Osteoblast (primary cell): ENCODE results near the gene INTS11. TPM values are rescaled to one million over a fixed set of nuclear protein-coding genes. Genes with fewer than 3 reads are reported as not detected.

Experiments used
- DNase-seq: peaks from one replicate; pipeline ENCODE4 v3.0.0; 2011; ENCODE audit warnings: low spot score, mixed read lengths; ENCODE audit not compliant: insufficient read length; ENCODE audit errors: missing footprints
- H2AFZ ChIP-seq: 2 replicates; pipeline ENCODE4 v1.6.0; 2011; ENCODE audit warnings: mild to moderate bottlenecking, low read length
- H3K27ac ChIP-seq: 2 replicates; pipeline ENCODE4 v1.5.1; 2011; ENCODE audit warnings: mild to moderate bottlenecking, low read depth, low read length, moderate library complexity
- H3K27me3 ChIP-seq: 2 replicates; pipeline ENCODE4 v1.6.0; 2012; ENCODE audit warnings: mild to moderate bottlenecking, control low read depth, inconsistent platforms, low read length, moderate library complexity; ENCODE audit not compliant: insufficient read depth
- H3K36me3 ChIP-seq: 2 replicates; pipeline ENCODE4 v1.5.1; 2011; ENCODE audit warnings: mild to moderate bottlenecking, low read length, control low read depth, moderate library complexity; ENCODE audit not compliant: insufficient read depth
- H3K4me1 ChIP-seq: 2 replicates; pipeline ENCODE4 v1.5.1; 2011; ENCODE audit warnings: mild to moderate bottlenecking, low read length, control low read depth, moderate library complexity; ENCODE audit not compliant: insufficient read depth
- H3K4me2 ChIP-seq: 2 replicates; pipeline ENCODE4 v1.6.0; 2011; ENCODE audit warnings: mild to moderate bottlenecking, low read length; ENCODE audit not compliant: insufficient read depth
- H3K4me3 ChIP-seq: fragments of 200-600 bp; sonication (generic); 3 replicates; pipeline ENCODE4 v1.5.1; 2012; ENCODE audit warnings: mild to moderate bottlenecking, low read length, inconsistent platforms; ENCODE audit not compliant: insufficient read depth
- H3K79me2 ChIP-seq: 2 replicates; pipeline ENCODE4 v1.6.0; 2012; ENCODE audit warnings: mild to moderate bottlenecking, low read length, control low read depth, inconsistent platforms; ENCODE audit not compliant: insufficient read depth
- H3K9me3 ChIP-seq: 2 replicates; pipeline ENCODE4 v1.5.1; 2011; ENCODE audit warnings: low read depth, low read length, control low read depth
- H4K20me1 ChIP-seq: 2 replicates; pipeline ENCODE4 v1.6.0; 2012; ENCODE audit warnings: mild to moderate bottlenecking, low read length, control low read depth; ENCODE audit not compliant: insufficient read depth
- CTCF ChIP-seq: IDR thresholded peaks from 2 replicates; pipeline ENCODE4 v1.5.1; 2011; ENCODE audit warnings: mild to moderate bottlenecking, low read depth, low read length, moderate library complexity; ENCODE audit errors: extremely low read depth
- total RNA-seq: library from RNA; depleted of rRNA; stranded (reverse); fragments of >200 nt; gene quantifications from 2 replicates; pipeline ENCODE4 v1.2.3, GENCODE V29; 2012

INTS11 gene
- total RNA-seq, 1 donor, result 59.7 TPM

DNA sequence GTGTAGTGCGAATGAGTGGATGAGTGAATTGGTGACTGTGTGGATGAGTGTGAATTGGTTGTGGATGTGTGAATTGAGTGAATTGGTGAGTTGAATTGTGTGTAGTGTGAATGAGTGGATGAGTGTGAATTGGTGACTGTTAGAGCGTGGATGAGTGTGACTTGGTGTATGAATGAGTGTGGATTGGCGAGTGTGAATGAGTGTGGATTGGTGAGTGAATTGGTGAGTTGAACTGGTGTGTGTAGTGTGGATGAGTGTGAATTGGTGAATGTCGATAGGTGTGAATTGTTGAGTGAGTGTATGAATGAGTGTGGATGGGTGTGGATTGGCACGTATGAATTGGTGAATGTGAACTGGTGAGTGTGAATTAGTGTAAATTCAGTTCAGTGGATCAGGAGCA lies 42.9 kb upstream of the INTS11 start:
- Histone ChIP-seq H3K27ac (no peak overlapping the region), H3K4me3 (no peak overlapping the region), H2AFZ (no peak overlapping the region), H3K9me3 (peaks cover 4% of the 10 kb centered on the region), H3K79me2 (peaks cover 6% of the 10 kb centered on the region), H3K4me1 (peaks cover 16% of the 10 kb centered on the region), H3K27me3 (no peaks in the 10 kb centered on the region), H4K20me1 (peaks cover 9% of the 10 kb centered on the region), H3K36me3 (no peaks in the 10 kb centered on the region), H3K4me2 (no peak overlapping the region)
- no peak for TF ChIP-seq CTCF
- DNase-seq, result no peak

- Histone ChIP-seq H2AFZ (no peak overlapping the region), H3K27ac (no peak overlapping the region), H3K9me3 (peaks cover 4% of the 10 kb centered on the region), H3K27me3 (no peaks in the 10 kb centered on the region), H3K79me2 (peaks cover 1% of the 10 kb centered on the region), H3K4me3 (no peak overlapping the region), H3K4me2 (no peak overlapping the region), H4K20me1 (peaks cover 3% of the 10 kb centered on the region), H3K36me3 (no peaks in the 10 kb centered on the region), H3K4me1 (peaks cover 19% of the 10 kb centered on the region)
- TF ChIP-seq CTCF, result no peak
- DNase-seq, result no peak
Measured at GRCh38 chr1:1366699-1367066, 42.2 kb upstream of the INTS11 start.

DNA sequence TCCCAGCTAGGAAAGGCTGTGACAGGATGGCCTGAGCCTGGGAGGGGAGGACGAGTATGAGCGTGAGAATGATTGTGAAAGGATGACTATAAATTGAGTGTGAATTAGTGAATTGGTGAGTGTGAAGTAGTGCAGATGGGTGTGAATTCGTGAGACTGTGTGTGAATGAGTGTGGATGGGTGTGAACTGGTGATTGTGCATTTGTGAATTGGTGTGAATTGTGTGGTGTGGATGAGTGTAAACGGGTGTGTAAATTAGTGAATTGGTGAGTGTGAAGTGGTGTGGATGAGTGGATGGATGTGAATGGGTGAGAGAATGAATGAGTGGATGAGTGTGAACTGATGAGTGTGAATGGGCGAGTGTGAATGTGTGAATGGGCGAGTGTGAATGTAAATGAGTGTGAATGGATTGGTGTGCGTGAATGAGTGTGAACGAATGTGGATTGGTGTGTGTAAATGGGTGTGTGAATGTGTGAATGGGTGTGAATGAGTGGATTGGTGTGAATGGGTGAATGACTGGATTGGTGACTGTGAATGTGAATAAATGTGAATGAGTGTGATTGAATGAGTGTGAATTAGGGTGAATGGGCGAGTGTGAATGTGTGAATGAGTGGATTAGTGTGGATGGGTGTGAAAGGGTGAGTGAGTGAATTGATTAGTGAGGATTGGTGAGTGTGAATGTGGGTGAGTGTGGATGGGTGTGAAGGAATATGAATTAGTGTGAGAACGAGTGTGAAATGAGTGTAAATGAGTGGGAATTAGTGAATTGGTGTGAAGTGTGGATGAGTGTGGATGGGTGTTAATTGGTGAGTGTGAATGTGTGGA lies 41.6 kb upstream of the INTS11 start:
- H2AFZ ChIP-seq, result no peak overlapping the region
- TF ChIP-seq CTCF, result no peak
- no peaks in the 10 kb centered on the region for H3K27me3 ChIP-seq
- H3K36me3 ChIP-seq, result no peaks in the 10 kb centered on the region
- peaks cover 4% of the 10 kb centered on the region for H3K9me3 ChIP-seq
- no peak overlapping the region for H3K4me2 ChIP-seq
- no peak for DNase-seq
- peaks cover 4% of the 10 kb centered on the region for H3K79me2 ChIP-seq
- no peak overlapping the region for H3K27ac ChIP-seq
- peaks cover 19% of the 10 kb centered on the region for H3K4me1 ChIP-seq
- no peak overlapping the region for H3K4me3 ChIP-seq
- H4K20me1 ChIP-seq, result no peaks in the 10 kb centered on the region

DNA sequence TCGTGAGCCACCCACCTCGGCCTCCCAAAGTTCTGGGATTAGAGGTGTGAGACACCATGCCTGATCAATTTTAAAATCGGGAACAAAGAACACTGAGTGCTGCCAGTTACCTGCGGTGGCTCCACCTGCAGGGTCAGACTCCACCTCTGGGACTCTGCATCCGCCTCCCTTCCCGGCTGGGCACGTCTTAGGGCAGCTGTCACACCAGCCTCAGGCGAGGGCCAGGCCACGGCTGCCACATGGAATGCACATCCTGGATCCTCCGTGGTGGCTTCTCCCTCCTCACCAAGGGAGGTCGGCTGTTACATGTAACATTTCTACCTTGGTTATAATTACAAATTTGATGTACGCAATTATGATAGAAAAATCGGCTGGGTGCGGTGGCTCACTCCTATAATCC lies 39.8 kb upstream of the INTS11 start:
- H3K4me2 ChIP-seq, result no peak overlapping the region
- peaks cover 7% of the 10 kb centered on the region for H3K79me2 ChIP-seq
- peaks cover 4% of the 10 kb centered on the region for H3K9me3 ChIP-seq
- H3K27ac ChIP-seq, result no peak overlapping the region
- no peaks in the 10 kb centered on the region for H3K36me3 ChIP-seq
- no peak for TF ChIP-seq CTCF
- DNase-seq, result peak; percentile 32
- no peak overlapping the region for H3K4me3 ChIP-seq
- no peaks in the 10 kb centered on the region for H3K27me3 ChIP-seq
- no peak overlapping the region for H2AFZ ChIP-seq
- H4K20me1 ChIP-seq, result no peaks in the 10 kb centered on the region
- H3K4me1 ChIP-seq, result peaks cover 30% of the 10 kb centered on the region
